Uterus (tissue), 2 donors: ENCODE data around the gene STIM1.

Experiments used
- POLR2A ChIP-seq, 2 donors: fragments of 450-650 bp; IDR thresholded peaks; one replicate each; pipeline ENCODE4 v1.6.1; 2016; ENCODE audit warnings: antibody characterized with exemption in 2 of 2, mild to moderate bottlenecking in 1 of 2, moderate library complexity in 1 of 2
- TF ChIP-seq, protein P1 (sequence below), 4 experiments: fragments of 200-600 bp in 2 of 4; fragments of 450-650 bp in 2 of 4; sonication (generic) in 2 of 4; IDR thresholded peaks; one replicate each; pipeline ENCODE4 v1.5.1; 2016 to 2019; ENCODE audit warnings: antibody characterized with exemption in 4 of 4, mild to moderate bottlenecking in 2 of 4, moderate library complexity in 1 of 4

DNA sequence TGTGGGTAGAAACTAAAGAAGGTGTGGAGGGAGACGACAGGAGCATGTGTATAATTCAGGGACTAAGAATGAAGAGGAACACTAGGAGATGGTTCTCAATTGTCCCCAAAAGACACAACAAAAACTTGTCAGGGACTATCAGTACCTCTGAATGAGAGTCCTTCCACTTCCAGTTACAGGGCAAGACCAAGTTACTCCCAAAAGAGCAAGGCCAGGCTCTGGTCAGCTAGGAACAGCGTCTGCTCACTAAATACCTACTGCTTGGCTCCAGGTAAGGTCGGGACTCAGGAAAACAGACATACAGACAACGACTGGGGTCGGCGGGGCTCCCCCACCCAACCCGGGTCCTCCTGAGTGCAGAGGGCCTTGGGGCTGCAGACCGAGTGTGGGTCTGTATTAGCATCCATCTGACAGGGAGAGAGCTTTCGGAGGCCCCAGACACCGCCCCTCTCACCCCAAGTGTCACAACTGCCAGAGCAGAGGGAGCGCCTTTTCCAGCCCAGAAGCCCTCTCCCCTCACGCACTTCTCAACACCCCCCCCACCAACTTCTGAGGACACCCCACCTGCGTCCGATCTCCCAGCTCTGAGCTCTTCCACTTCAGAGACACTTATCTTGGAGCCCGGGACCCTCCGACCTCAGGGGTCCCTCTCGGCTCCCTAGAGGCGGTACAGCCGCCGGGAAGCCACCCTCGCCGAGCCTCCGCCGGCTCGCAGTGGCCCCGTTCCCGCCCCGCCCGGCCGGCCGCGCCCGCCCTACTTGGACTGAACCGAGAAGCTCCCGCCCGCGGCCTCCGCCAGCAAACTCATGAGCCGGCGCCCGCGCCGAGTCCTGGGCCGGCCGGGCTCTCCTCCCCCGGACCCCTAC lies 15.2 kb upstream of the STIM1 start:
- TF ChIP-seq, protein P1, sequence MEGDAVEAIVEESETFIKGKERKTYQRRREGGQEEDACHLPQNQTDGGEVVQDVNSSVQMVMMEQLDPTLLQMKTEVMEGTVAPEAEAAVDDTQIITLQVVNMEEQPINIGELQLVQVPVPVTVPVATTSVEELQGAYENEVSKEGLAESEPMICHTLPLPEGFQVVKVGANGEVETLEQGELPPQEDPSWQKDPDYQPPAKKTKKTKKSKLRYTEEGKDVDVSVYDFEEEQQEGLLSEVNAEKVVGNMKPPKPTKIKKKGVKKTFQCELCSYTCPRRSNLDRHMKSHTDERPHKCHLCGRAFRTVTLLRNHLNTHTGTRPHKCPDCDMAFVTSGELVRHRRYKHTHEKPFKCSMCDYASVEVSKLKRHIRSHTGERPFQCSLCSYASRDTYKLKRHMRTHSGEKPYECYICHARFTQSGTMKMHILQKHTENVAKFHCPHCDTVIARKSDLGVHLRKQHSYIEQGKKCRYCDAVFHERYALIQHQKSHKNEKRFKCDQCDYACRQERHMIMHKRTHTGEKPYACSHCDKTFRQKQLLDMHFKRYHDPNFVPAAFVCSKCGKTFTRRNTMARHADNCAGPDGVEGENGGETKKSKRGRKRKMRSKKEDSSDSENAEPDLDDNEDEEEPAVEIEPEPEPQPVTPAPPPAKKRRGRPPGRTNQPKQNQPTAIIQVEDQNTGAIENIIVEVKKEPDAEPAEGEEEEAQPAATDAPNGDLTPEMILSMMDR (IDR thresholded peaks at IDR 0.05) = no peak
- no peak for TF ChIP-seq POLR2A (IDR thresholded peaks at IDR 0.05)
